Lung (tissue), 12 donors: ENCODE data around the gene SOX6. TPM values are rescaled to one million over a fixed set of nuclear protein-coding genes. Genes with fewer than 3 reads are reported as not detected.
A peak's percentile ranks its signal among the peaks of the same experiment; 100 is the strongest.

ENCODE experiments used
- ATAC-seq: fragments of 200-7000 bp; cut with Tn5 transposase; one replicate; pipeline ENCODE4 v1.9.1; 2020; ENCODE audit warnings: moderate number of reproducible peaks; ENCODE audit not compliant: insufficient read depth, low FRiP score
- DNase-seq, 3 donors: peaks; one replicate each; pipeline ENCODE4 v3.0.0-alpha.2; 2013 to 2017
- H3K27ac ChIP-seq, 2 donors: one replicate each; pipeline ENCODE4 v1.5.1; 2013; ENCODE audit warnings: mild to moderate bottlenecking in 2 of 2, moderate library complexity in 2 of 2, control low read depth in 1 of 2, inconsistent platforms in 1 of 2, low read depth in 1 of 2, low read length in 1 of 2
- H3K27me3 ChIP-seq, 3 donors: one replicate each; pipeline ENCODE4 v1.5.1; 2013; ENCODE audit warnings: low read length in 2 of 3; ENCODE audit not compliant: control insufficient read depth in 3 of 3, insufficient read depth in 3 of 3
- H3K36me3 ChIP-seq, 4 donors: one replicate each; pipeline ENCODE4 v1.5.1; 2013; ENCODE audit warnings: low read length in 4 of 4, mild to moderate bottlenecking in 1 of 4, moderate library complexity in 1 of 4; ENCODE audit not compliant: control insufficient read depth in 4 of 4, insufficient read depth in 4 of 4
- H3K4me1 ChIP-seq, 5 donors: one replicate each; pipeline ENCODE4 v1.5.1; 2013; ENCODE audit warnings: low read length in 5 of 5, mild to moderate bottlenecking in 2 of 5, moderate library complexity in 1 of 5; ENCODE audit not compliant: control insufficient read depth in 5 of 5, insufficient read depth in 5 of 5
- H3K4me3 ChIP-seq: one replicate; pipeline ENCODE4 v1.5.1; 2013; ENCODE audit warnings: mild to moderate bottlenecking, control low read depth, moderate library complexity
- H3K9ac ChIP-seq, 2 donors: one replicate each; pipeline ENCODE4 v1.5.1; 2013; ENCODE audit warnings: low read length in 2 of 2, control low read depth in 1 of 2; ENCODE audit not compliant: insufficient read depth in 1 of 2
- H3K9me3 ChIP-seq, 4 donors: one replicate each; pipeline ENCODE4 v1.5.1; 2013; ENCODE audit warnings: low read length in 3 of 4, mild to moderate bottlenecking in 1 of 4, moderate library complexity in 1 of 4; ENCODE audit not compliant: control insufficient read depth in 4 of 4, insufficient read depth in 3 of 4
- WGBS, 2 donors: extraction: QIAGEN DNeasy Blood & Tissue Kit; methylation state at CpG; one replicate each; pipeline ENCODE4 v1.1.7; 2013; 5-methylcytosine and 5-hydroxymethylcytosine counted together
- polyA plus RNA-seq, 2 donors: library from polyadenylated mRNA; stranded (reverse); fragments of 200-250 nt; gene quantifications; one replicate each; pipeline ENCODE4 v1.2.1, GENCODE V29; 2013
- total RNA-seq, 2 donors: library from RNA; depleted of rRNA in 1 of 2; stranded (reverse); fragments of >200 nt in 1 of 2; gene quantifications; one replicate each; pipeline ENCODE4 v1.2.1, GENCODE V29; 2014 to 2021
- TF ChIP-seq, protein P1 (sequence below): IDR thresholded peaks from 2 replicates; pipeline ENCODE4 v1.5.1; 2012; ENCODE audit warnings: mild to moderate bottlenecking; ENCODE audit errors: control extremely low read depth, extremely low read depth
- donor health status: control.
- donor health status: control.
- donor health status: Bipolar disorder and iron deficiency.
- donor health status: healthy.
- donor health status: DM: yes; HTN: yes; CAD: no.

SOX6 gene
- total and polyA plus RNA-seq, 4 donors, result 0.58 to 31.7 (median 7.4) TPM

GRCh38 chr11:16350125-16350524 is 6.2 kb downstream of the SOX6 start:
- Histone ChIP-seq H3K4me1 (peaks cover 0 to 2% (median 0%) of the 10 kb centered on the region in 5 donors), H3K36me3 (no peaks in the 10 kb centered on the region), H3K9ac (no peak overlapping the region), H3K4me3 (no peak overlapping the region), H3K27me3 (no peaks in the 10 kb centered on the region), H3K27ac (no peak overlapping the region), H3K9me3 (no peaks in the 10 kb centered on the region)
- DNase-seq (no peak), ATAC-seq (no peak)
- 29 to 61% methylated on average over 5 of the region's 5 CpGs for WGBS, 2 donors
- TF ChIP-seq, protein P1, sequence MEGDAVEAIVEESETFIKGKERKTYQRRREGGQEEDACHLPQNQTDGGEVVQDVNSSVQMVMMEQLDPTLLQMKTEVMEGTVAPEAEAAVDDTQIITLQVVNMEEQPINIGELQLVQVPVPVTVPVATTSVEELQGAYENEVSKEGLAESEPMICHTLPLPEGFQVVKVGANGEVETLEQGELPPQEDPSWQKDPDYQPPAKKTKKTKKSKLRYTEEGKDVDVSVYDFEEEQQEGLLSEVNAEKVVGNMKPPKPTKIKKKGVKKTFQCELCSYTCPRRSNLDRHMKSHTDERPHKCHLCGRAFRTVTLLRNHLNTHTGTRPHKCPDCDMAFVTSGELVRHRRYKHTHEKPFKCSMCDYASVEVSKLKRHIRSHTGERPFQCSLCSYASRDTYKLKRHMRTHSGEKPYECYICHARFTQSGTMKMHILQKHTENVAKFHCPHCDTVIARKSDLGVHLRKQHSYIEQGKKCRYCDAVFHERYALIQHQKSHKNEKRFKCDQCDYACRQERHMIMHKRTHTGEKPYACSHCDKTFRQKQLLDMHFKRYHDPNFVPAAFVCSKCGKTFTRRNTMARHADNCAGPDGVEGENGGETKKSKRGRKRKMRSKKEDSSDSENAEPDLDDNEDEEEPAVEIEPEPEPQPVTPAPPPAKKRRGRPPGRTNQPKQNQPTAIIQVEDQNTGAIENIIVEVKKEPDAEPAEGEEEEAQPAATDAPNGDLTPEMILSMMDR, result no peak

- Histone ChIP-seq H3K4me3 (no peak overlapping the region), H3K9me3 (no peaks in the 10 kb centered on the region), H3K9ac (no peak overlapping the region), H3K36me3 (no peaks in the 10 kb centered on the region), H3K27ac (peak overlapping the region in 1 of 2 donors; percentile 60), H3K27me3 (no peaks in the 10 kb centered on the region), H3K4me1 (peaks cover 0 to 2% (median 0%) of the 10 kb centered on the region in 5 donors)
- no peak for ATAC-seq
- DNase-seq, result peak in 1 of 3 donors; percentile 41
- TF ChIP-seq, protein P1, result no peak
Measured at GRCh38 chr11:16347928-16348685, 8.2 kb downstream of the SOX6 start.

- no peaks in the 10 kb centered on the region for H3K27me3 ChIP-seq
- H3K27ac ChIP-seq, result no peak overlapping the region
- ATAC-seq (no peak), DNase-seq (no peak)
- 89 to 95% methylated on average over 1 of the region's 1 CpG for WGBS, 2 donors
- no peaks in the 10 kb centered on the region for H3K36me3 ChIP-seq
- no peak overlapping the region for H3K4me3 ChIP-seq
- H3K9me3 ChIP-seq, result no peaks in the 10 kb centered on the region
- no peak overlapping the region for H3K9ac ChIP-seq
- TF ChIP-seq, protein P1, result no peak
- peaks cover 0 to 2% (median 0%) of the 10 kb centered on the region in 5 donors for H3K4me1 ChIP-seq
Measured at GRCh38 chr11:16346975-16347374, 9.4 kb downstream of the SOX6 start.
